HG02571 (cell line): ENCODE measurements around the gene PLD5.
"Not testable (repeated sequence)": the region's sequence is repeated elsewhere in the genome, so short reads cannot be mapped to it uniquely, and the experiment has no call there.

Experiments
- ATAC-seq: cut with Tn5 transposase; IDR thresholded peaks from one replicate; pipeline ENCODE4 v1.9.1; 2021; ENCODE audit warnings: mild to moderate bottlenecking, moderate library complexity; ENCODE audit not compliant: unreplicated experiment

Gene PLD5

GRCh38 chr1:242506724-242507123 lies 17.8 kb downstream of the PLD5 start:
- no peak for ATAC-seq

- no peak for ATAC-seq
Measured at GRCh38 chr1:242489545-242489944, 35.0 kb downstream of the PLD5 start.

GRCh38 chr1:242477944-242478343 lies 46.6 kb downstream of the PLD5 start:
- ATAC-seq: no peak

GRCh38 chr1:242470774-242471173 lies 53.7 kb downstream of the PLD5 start:
- no peak for ATAC-seq

- no peak for ATAC-seq
Measured at GRCh38 chr1:242468784-242469183, 55.7 kb downstream of the PLD5 start.

GRCh38 chr1:242467556-242468145 lies 56.8 kb downstream of the PLD5 start:
- peak; percentile 68 for ATAC-seq

GRCh38 chr1:242462867-242463266 lies 61.6 kb downstream of the PLD5 start:
- ATAC-seq: no peak

- ATAC-seq: not testable (repeated sequence)
Measured at GRCh38 chr1:242459740-242460139, 64.8 kb downstream of the PLD5 start.

GRCh38 chr1:242456726-242457269 lies 67.7 kb downstream of the PLD5 start:
- ATAC-seq: no peak

GRCh38 chr1:242455052-242455361 lies 69.5 kb downstream of the PLD5 start:
- no peak for ATAC-seq

GRCh38 chr1:242454262-242455051 lies 70.0 kb downstream of the PLD5 start:
- no peak for ATAC-seq

- no peak for ATAC-seq
Measured at GRCh38 chr1:242452573-242452972, 71.9 kb downstream of the PLD5 start.

- ATAC-seq: no peak
Measured at GRCh38 chr1:242449661-242450060, 74.8 kb downstream of the PLD5 start.

GRCh38 chr1:242448910-242449645 lies 75.4 kb downstream of the PLD5 start:
- no peak for ATAC-seq

- ATAC-seq: no peak
Measured at GRCh38 chr1:242447689-242448088, 76.8 kb downstream of the PLD5 start.

- no peak for ATAC-seq
Measured at GRCh38 chr1:242440757-242441156, 83.7 kb downstream of the PLD5 start.

- ATAC-seq: no peak
Measured at GRCh38 chr1:242435200-242435599, 89.3 kb downstream of the PLD5 start.

GRCh38 chr1:242432491-242433095 lies 91.9 kb downstream of the PLD5 start:
- no peak for ATAC-seq

GRCh38 chr1:242431786-242432185 lies 92.7 kb downstream of the PLD5 start:
- no peak for ATAC-seq

GRCh38 chr1:242430956-242431355 lies 93.5 kb downstream of the PLD5 start:
- ATAC-seq: no peak

GRCh38 chr1:242428399-242429190 lies 95.9 kb downstream of the PLD5 start:
- no peak for ATAC-seq
